Iris pigment epithelial cell (primary cell): ENCODE measurements around the gene CDH13.

Experiments used
- DNase-seq: peaks from one replicate; pipeline ENCODE4 v3.0.0-alpha.2; 2011; ENCODE audit warnings: low read depth

The CDH13 gene

GRCh38 chr16:83116274-83116892 lies 489.6 kb downstream of the CDH13 start:
- DNase-seq = peak; percentile 48

GRCh38 chr16:83117810-83118209 lies 491.0 kb downstream of the CDH13 start:
- no peak for DNase-seq

- DNase-seq = peak; percentile 22
Observed at GRCh38 chr16:83118365-83118764, 491.6 kb downstream of the CDH13 start.

DNA sequence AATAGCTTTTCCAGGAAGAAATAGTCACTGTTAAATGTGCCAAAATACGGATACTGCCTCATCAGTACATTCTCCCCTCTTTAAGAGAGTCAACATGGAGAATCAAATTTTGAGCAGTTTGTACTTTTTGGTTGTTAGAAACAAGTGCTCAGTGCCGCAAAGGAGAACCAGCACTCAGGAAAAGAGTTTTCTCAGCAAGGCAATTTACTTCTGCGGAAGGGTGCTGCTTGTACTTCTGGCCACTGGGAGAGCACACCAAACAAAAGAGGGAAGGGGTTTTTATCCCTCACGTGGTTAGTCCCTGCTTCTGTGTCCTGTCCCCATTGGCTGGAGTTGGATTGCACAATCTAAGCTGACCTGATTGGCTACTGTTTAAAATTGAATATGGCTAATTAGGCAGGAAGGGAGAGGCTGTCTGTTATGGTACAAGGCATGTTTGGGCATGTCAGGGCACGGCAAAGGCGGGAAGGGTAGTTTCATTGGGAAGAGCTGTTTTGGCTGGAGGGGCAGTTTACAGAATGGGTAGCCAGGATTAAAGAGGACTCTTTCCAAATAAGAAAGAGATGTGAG lies 499.3 kb downstream of the CDH13 start:
- DNase-seq = no peak

DNA sequence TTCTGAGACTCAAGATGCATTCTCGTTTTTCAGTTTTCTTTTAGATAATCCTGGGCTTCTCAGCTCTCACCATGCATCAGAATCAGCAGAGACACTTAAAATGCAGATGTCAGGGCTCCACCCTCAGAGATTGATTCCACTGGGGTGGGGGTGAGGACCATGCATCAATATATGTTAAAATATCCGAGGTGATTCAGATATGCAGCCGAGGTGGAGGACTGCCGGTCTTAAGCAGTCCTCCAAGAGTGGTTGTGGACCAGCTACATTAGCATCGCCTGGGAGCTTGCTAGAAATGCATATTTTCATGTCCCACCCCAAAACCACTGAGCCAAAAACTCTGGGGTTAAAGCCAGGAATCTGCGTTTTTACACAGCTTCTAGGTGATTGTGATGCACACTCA lies 501.3 kb downstream of the CDH13 start:
- DNase-seq = no peak

GRCh38 chr16:83130039-83130438 lies 503.3 kb downstream of the CDH13 start:
- no peak for DNase-seq

- DNase-seq = no peak
Observed at GRCh38 chr16:83134638-83135037, 507.9 kb downstream of the CDH13 start.

DNA sequence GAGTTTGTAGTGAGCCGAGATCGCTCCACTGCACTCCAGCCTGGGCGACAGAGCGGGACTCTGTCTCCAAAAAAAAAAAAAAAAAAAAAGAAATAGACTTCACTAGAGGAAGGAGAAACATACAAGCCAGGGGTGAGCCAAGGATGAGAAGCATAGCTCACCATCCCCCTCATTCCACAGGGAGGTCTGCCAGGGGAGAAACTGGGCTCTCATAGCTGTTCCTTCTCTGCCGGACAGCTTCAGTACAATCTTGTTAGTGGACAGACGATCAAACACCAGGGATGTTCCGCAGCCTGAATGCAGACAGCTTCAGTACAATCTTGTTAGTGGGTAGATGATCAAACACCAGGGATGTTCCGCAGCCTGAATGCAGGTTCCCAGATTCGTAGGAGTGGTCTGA lies 509.6 kb downstream of the CDH13 start:
- DNase-seq = no peak

- DNase-seq = no peak
Observed at GRCh38 chr16:83136924-83137323, 510.2 kb downstream of the CDH13 start.

GRCh38 chr16:83137326-83137781 lies 510.6 kb downstream of the CDH13 start:
- peak; percentile 72 for DNase-seq

DNA sequence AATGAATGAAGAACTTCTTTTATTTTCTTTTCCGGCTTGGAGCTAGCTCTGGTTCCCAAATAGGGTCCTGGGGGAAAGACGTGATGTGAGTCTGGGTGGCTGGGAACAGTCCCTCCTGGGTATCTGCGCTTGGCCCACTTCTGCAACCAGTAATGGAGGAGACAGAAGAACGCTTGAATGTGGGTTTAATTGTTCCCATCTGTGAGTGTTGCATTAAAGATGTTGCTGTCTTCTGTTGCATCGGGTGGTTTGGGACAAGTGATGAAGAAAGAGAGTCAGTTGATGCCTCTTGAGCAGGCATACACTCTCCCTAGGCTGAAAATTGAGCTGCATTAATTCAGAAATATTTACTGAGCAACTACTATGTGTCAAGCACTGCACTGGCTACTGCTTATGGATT lies 511.1 kb downstream of the CDH13 start:
- no peak for DNase-seq

GRCh38 chr16:83138512-83138911 lies 511.7 kb downstream of the CDH13 start:
- no peak for DNase-seq

GRCh38 chr16:83138976-83139690 lies 512.4 kb downstream of the CDH13 start:
- DNase-seq = no peak

DNA sequence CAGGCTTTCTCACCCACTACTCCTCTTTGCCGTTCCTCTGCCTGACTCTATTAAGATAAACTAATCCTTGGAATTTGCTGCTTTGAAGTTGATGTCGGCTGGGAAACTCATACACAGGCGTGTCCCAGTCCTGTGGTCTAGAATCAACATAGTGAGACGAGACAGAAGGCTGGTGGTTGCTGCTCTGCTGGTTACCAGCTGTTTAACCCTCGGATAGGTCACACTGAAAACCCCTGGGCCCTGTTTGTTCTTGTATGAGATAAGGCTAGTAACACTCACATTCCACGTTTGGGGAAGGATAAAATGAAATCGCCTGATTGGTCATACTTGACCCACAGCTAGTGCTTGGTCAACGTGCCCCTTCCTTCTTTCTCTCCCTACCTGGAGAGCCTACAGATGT lies 517.0 kb downstream of the CDH13 start:
- peak; percentile 82 for DNase-seq

GRCh38 chr16:83145297-83145696 lies 518.5 kb downstream of the CDH13 start:
- DNase-seq = no peak

GRCh38 chr16:83147244-83147643 lies 520.5 kb downstream of the CDH13 start:
- no peak for DNase-seq

DNA sequence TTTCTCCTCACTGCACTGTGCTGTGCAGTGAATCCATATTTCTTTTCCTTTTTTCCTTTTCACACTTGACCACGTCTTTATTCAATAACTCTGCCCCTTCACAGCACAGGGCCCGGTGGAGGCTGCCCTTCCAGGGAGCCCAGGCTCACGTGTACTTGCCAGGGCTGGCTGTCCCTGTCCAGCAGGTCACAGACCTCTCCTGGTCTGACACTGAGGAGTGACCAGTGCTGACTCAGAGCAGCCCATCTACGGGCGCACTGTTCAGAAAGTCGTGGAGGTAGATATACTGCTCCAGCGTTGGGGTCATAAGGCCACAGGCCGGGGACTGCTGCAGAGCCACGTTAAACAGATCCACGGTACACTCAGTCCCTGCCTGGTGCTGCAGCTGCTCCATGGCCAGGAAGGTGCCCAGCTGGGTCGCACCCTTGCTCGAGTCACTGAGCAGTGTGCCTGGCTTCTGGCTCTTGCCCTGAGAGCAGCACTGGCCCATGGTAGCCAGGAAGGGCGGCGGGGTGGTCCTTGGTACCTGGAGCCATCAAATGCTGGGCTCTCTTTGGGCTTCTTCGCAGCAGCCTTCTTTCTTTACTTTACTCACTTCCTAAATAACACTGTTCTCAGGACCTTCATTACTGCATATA lies 531.7 kb downstream of the CDH13 start:
- DNase-seq = no peak

- no peak for DNase-seq
Observed at GRCh38 chr16:83159049-83159448, 532.3 kb downstream of the CDH13 start.

DNA sequence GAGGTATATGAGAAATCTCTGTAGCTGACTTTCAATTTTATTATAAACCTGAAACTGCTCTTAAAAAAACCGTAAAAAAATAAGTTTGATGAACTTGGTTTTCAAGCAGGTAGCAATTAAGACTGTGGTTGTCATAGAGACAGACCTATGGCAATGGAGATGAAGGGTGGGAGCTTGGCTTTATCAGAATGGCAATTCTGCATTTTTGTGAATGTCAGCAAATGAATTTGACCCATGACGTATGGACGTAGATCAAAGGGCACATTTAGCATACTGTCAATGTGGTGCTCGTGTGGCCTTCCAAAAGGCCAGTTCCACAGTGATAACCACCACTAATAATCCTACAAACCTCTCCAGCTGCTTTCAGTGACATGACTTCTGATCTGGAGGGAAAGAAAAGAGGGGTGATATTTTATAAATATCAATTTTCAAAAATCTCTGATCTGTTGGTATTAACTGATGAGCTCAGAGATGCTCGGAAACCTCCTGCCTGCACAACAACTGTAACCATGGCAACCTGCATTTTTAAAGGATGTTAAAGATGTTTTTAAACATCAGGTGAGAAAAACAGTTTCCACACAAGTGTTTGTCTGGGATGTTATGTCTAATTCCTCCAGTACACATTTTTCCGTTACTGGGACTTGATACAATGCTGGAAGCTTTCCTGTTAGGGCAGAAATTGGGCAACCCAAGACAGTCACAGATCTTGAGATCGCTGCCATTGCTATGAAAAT lies 533.7 kb downstream of the CDH13 start:
- DNase-seq = no peak

DNA sequence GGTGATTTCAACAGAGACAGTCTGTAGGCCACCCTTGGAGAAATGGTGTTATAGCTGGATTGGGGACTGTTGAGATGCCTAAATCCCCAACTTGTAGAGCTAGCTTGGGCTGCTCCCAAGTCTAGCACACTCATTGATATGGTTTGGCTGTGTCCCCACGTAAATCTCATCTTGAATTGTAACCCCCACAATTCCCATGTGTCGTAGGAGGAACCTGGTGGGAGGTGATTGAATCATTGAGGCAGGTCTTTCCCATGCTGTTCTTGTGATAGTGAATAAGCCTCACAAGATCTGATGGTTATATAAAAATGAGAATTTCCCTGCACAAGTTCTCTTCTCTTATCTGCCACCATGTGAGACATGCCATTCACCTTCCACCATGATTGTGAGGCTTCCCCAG lies 536.0 kb downstream of the CDH13 start:
- no peak for DNase-seq

DNA sequence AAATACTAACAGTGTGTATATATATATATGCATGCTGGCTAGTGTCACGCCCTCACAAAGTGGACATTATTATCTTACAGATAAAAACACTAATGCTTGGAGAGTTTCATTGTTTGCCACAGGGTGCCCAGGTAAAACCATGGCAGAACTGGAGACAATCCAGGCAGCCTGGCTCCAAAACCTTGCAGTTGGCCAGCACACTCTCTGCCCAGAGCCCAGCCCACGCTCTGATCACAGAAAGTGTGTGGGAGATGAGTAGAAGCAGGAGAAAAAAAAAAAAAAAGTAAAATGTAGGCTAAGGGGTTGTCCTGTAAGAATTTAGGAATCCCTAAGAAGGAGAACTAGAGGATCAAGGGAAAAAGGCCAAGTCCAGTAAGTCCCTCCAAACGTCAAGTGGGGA lies 538.0 kb downstream of the CDH13 start:
- DNase-seq = no peak

GRCh38 chr16:83171396-83171795 lies 544.6 kb downstream of the CDH13 start:
- no peak for DNase-seq
